Measurements from ENCODE around the gene UBL3. TPM values are rescaled to one million over a fixed set of nuclear protein-coding genes. Genes with fewer than 3 reads are reported as not detected.
A peak's percentile ranks its signal among the peaks of the same experiment; 100 is the strongest.

UBL3 gene
- total RNA-seq, 1 donor from 2014 or later, result 21.3 TPM

DNA sequence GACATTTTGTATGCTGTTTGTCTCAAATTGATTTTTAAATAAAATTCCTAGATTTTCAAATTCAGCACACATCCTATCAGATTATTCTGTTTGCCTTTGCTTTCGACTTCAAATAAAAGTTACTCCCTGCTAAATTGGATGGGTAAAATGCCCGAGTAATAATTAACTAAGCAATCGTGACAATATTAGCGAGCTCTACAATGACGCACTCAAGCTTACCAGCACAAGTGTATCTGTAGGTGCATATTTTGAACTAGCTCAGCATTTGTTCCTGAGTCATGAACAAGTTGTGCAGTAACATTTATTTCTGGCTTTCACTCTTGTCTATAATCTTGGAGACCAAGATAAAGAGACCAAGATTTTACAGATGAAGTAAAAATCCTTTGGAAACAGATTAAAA, 113.4 kb downstream of the UBL3 start:
- Mint-ChIP-seq H3K4me1 (ENCODE audit: low read depth, unreplicated experiment) (no peaks in the 10 kb centered on the region), H3K36me3 (ENCODE audit: unreplicated experiment) (peaks cover 9% of the 10 kb centered on the region), H3K4me3 (ENCODE audit: unreplicated experiment) (no peak overlapping the region), H3K9me3 (ENCODE audit: unreplicated experiment) (no peaks in the 10 kb centered on the region), H3K27ac (ENCODE audit: unreplicated experiment) (no peak overlapping the region), H3K27me3 (ENCODE audit: unreplicated experiment) (no peaks in the 10 kb centered on the region)
- no peak for DNase-seq
- TF ChIP-seq, protein P1, sequence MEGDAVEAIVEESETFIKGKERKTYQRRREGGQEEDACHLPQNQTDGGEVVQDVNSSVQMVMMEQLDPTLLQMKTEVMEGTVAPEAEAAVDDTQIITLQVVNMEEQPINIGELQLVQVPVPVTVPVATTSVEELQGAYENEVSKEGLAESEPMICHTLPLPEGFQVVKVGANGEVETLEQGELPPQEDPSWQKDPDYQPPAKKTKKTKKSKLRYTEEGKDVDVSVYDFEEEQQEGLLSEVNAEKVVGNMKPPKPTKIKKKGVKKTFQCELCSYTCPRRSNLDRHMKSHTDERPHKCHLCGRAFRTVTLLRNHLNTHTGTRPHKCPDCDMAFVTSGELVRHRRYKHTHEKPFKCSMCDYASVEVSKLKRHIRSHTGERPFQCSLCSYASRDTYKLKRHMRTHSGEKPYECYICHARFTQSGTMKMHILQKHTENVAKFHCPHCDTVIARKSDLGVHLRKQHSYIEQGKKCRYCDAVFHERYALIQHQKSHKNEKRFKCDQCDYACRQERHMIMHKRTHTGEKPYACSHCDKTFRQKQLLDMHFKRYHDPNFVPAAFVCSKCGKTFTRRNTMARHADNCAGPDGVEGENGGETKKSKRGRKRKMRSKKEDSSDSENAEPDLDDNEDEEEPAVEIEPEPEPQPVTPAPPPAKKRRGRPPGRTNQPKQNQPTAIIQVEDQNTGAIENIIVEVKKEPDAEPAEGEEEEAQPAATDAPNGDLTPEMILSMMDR (IDR thresholded peaks at IDR 0.05; ENCODE audit: partially characterized antibody, unreplicated experiment), result no peak

- H3K4me1 Mint-ChIP-seq (ENCODE audit: low read depth, unreplicated experiment), result no peaks in the 10 kb centered on the region
- H3K4me3 Mint-ChIP-seq (ENCODE audit: unreplicated experiment), result no peak overlapping the region
- DNase-seq, result no peak
- H3K27me3 Mint-ChIP-seq (ENCODE audit: unreplicated experiment), result no peaks in the 10 kb centered on the region
- no peaks in the 10 kb centered on the region for H3K9me3 Mint-ChIP-seq (ENCODE audit: unreplicated experiment)
- H3K27ac Mint-ChIP-seq (ENCODE audit: unreplicated experiment), result no peak overlapping the region
- TF ChIP-seq, protein P1 (IDR thresholded peaks at IDR 0.05; ENCODE audit: partially characterized antibody, unreplicated experiment), result no peak
- peaks cover 9% of the 10 kb centered on the region for H3K36me3 Mint-ChIP-seq (ENCODE audit: unreplicated experiment)
These were observed 117.2 kb downstream of the UBL3 start for GRCh38 chr13:29733147-29733611.

GRCh38 chr13:29730253-29730652, 120.2 kb downstream of the UBL3 start:
- Mint-ChIP-seq H3K9me3 (ENCODE audit: unreplicated experiment) (peaks cover 5% of the 10 kb centered on the region), H3K36me3 (ENCODE audit: unreplicated experiment) (peaks cover 19% of the 10 kb centered on the region), H3K27ac (ENCODE audit: unreplicated experiment) (no peak overlapping the region), H3K4me1 (ENCODE audit: low read depth, unreplicated experiment) (no peaks in the 10 kb centered on the region), H3K27me3 (ENCODE audit: unreplicated experiment) (no peaks in the 10 kb centered on the region), H3K4me3 (ENCODE audit: unreplicated experiment) (no peak overlapping the region)
- no peak for DNase-seq
- TF ChIP-seq, protein P1 (IDR thresholded peaks at IDR 0.05; ENCODE audit: partially characterized antibody, unreplicated experiment), result peak; percentile 37

DNA sequence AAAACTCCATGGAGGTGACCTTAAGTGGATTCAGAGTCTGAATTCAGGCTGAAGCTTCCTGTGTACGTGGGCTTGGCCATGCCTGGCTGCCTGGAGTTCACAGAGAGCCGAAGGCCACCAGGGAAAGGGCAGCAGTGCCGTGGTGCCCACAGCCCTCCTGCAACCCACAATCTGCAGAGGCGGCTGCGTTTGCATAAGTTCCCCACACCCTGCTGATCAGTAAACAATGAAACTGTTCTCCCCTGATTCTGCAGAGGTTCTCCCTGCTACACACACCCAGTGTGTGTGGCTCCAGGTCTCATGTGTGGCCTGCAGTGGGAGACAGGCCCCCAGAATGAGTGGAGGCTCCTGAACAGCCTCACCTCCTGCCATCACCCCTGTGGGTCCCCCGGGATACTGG, 128.0 kb downstream of the UBL3 start:
- peaks cover 8% of the 10 kb centered on the region for H3K9me3 Mint-ChIP-seq (ENCODE audit: unreplicated experiment)
- no peaks in the 10 kb centered on the region for H3K27me3 Mint-ChIP-seq (ENCODE audit: unreplicated experiment)
- no peak for DNase-seq
- TF ChIP-seq, protein P1 (IDR thresholded peaks at IDR 0.05; ENCODE audit: partially characterized antibody, unreplicated experiment), result no peak
- H3K4me3 Mint-ChIP-seq (ENCODE audit: unreplicated experiment), result no peak overlapping the region
- no peaks in the 10 kb centered on the region for H3K4me1 Mint-ChIP-seq (ENCODE audit: low read depth, unreplicated experiment)
- no peak overlapping the region for H3K27ac Mint-ChIP-seq (ENCODE audit: unreplicated experiment)
- peaks cover 10% of the 10 kb centered on the region for H3K36me3 Mint-ChIP-seq (ENCODE audit: unreplicated experiment)

- Mint-ChIP-seq H3K36me3 (ENCODE audit: unreplicated experiment) (peaks cover 10% of the 10 kb centered on the region), H3K4me1 (ENCODE audit: low read depth, unreplicated experiment) (no peaks in the 10 kb centered on the region), H3K27ac (ENCODE audit: unreplicated experiment) (no peak overlapping the region), H3K4me3 (ENCODE audit: unreplicated experiment) (no peak overlapping the region), H3K27me3 (ENCODE audit: unreplicated experiment) (no peaks in the 10 kb centered on the region), H3K9me3 (ENCODE audit: unreplicated experiment) (peaks cover 6% of the 10 kb centered on the region)
- TF ChIP-seq, protein P1 (IDR thresholded peaks at IDR 0.05; ENCODE audit: partially characterized antibody, unreplicated experiment), result no peak
- no peak for DNase-seq
These were observed 128.7 kb downstream of the UBL3 start for GRCh38 chr13:29721766-29722165.

Measured in glutamatergic neuron (in vitro differentiated cells).